CD14-positive monocyte (primary cell): Measurements from ENCODE around the gene LRR1. TPM values are rescaled to one million over a fixed set of nuclear protein-coding genes. Genes with fewer than 3 reads are reported as not detected.

Source experiments
- DNase-seq, 3 donors: peaks; one replicate each; pipeline ENCODE4 v3.0.0-alpha.2; 2011 to 2022
- H2AFZ ChIP-seq: 2 replicates; pipeline ENCODE4 v1.6.0; 2012; ENCODE audit warnings: mild to moderate bottlenecking, low read depth, low read length, inconsistent platforms; ENCODE audit not compliant: insufficient read depth, poor library complexity, severe bottlenecking
- H3K27ac ChIP-seq, 2 donors: 1 replicate in 1 of 2; 2 replicates in 1 of 2; pipeline ENCODE4 v1.5.1; 2012 to 2013; ENCODE audit warnings: low read length in 2 of 2, control low read depth in 1 of 2, inconsistent platforms in 1 of 2, low read depth in 1 of 2, mild to moderate bottlenecking in 1 of 2
- H3K27me3 ChIP-seq, 2 donors: one replicate each; pipeline versions ENCODE4 v1.6.0 to v1.6.1; 2011 to 2013; ENCODE audit warnings: low read length in 2 of 2; ENCODE audit not compliant: control insufficient read depth in 2 of 2, insufficient read depth in 2 of 2
- H3K36me3 ChIP-seq, 2 donors: replicated peaks in 1 of 2; 1 replicate in 1 of 2; 2 replicates in 1 of 2; pipeline versions ENCODE4 v1.5.1 to v1.6.1; 2012 to 2013; ENCODE audit warnings: low read length in 2 of 2, control low read depth in 1 of 2, inconsistent platforms in 1 of 2, mild to moderate bottlenecking in 1 of 2; ENCODE audit not compliant: insufficient read depth in 2 of 2, control insufficient read depth in 1 of 2
- H3K4me1 ChIP-seq, 2 donors: 1 replicate in 1 of 2; 2 replicates in 1 of 2; pipeline versions ENCODE4 v1.5.1 to v1.6.1; 2012 to 2013; ENCODE audit warnings: low read length in 2 of 2, control low read depth in 1 of 2, inconsistent platforms in 1 of 2, mild to moderate bottlenecking in 1 of 2, moderate library complexity in 1 of 2; ENCODE audit not compliant: insufficient read depth in 2 of 2, control insufficient read depth in 1 of 2
- H3K4me2 ChIP-seq: replicated peaks from 2 replicates; pipeline ENCODE3; 2012; ENCODE audit warnings: low read length, moderate library complexity, mild to moderate bottlenecking; ENCODE audit not compliant: poor library complexity, severe bottlenecking; ENCODE audit errors: extremely low read depth
- H3K4me3 ChIP-seq, 3 experiments: fragments of 200-600 bp in 1 of 3; sonication (generic) in 1 of 3; replicated peaks in 1 of 3; 1 replicate in 2 of 3; 2 replicates in 1 of 3; pipeline ENCODE4 v1.5.1; 2011 to 2013; ENCODE audit warnings: low read length in 3 of 3, mild to moderate bottlenecking in 3 of 3, control low read depth in 2 of 3, low read depth in 2 of 3, inconsistent platforms in 1 of 3, moderate library complexity in 1 of 3
- H3K79me2 ChIP-seq: 2 replicates; pipeline ENCODE4 v1.6.0; 2012; ENCODE audit warnings: mild to moderate bottlenecking, control low read depth, inconsistent platforms, low read length, moderate library complexity; ENCODE audit not compliant: insufficient read depth
- H3K9ac ChIP-seq: 2 replicates; pipeline ENCODE4 v1.6.0; 2017; ENCODE audit warnings: low read length, mild to moderate bottlenecking; ENCODE audit not compliant: insufficient read depth, poor library complexity, severe bottlenecking
- H3K9me3 ChIP-seq, 2 donors: replicated peaks in 1 of 2; 1 replicate in 1 of 2; 2 replicates in 1 of 2; pipeline versions ENCODE4 v1.5.1 to v1.6.1; 2012 to 2013; ENCODE audit warnings: low read length in 2 of 2, control low read depth in 1 of 2; ENCODE audit not compliant: control insufficient read depth in 1 of 2, insufficient read depth in 1 of 2
- H4K20me1 ChIP-seq: 2 replicates; pipeline ENCODE4 v1.6.0; 2012; ENCODE audit warnings: mild to moderate bottlenecking, low read length, control low read depth, moderate library complexity; ENCODE audit not compliant: insufficient read depth
- H3K27ac Mint-ChIP-seq, 7 donors: one replicate each; pipeline ENCODE4 v1.8.0; 2020; ENCODE audit warnings: mild to moderate bottlenecking in 7 of 7, mixed read lengths in 7 of 7, moderate library complexity in 6 of 7, inconsistent platforms in 2 of 7
- H3K27me3 Mint-ChIP-seq, 3 donors: one replicate each; pipeline ENCODE4 v1.8.0; 2021 to 2022; ENCODE audit warnings: low read depth in 3 of 3, mild to moderate bottlenecking in 3 of 3, mixed read lengths in 3 of 3, moderate library complexity in 3 of 3, inconsistent platforms in 1 of 3
- H3K36me3 Mint-ChIP-seq, 2 donors: one replicate each; pipeline ENCODE4 v1.8.0; 2020; ENCODE audit warnings: mixed read lengths in 2 of 2, inconsistent platforms in 1 of 2, mild to moderate bottlenecking in 1 of 2
- H3K4me1 Mint-ChIP-seq: one replicate; pipeline ENCODE4 v1.8.0; 2020; ENCODE audit warnings: mild to moderate bottlenecking, mixed read lengths
- H3K4me3 Mint-ChIP-seq, 2 donors: one replicate each; pipeline ENCODE4 v1.8.0; 2020; ENCODE audit warnings: mild to moderate bottlenecking in 2 of 2, mixed read lengths in 2 of 2, moderate library complexity in 1 of 2
- H3K9me3 Mint-ChIP-seq, 7 donors: one replicate each; pipeline ENCODE4 v1.8.0; 2020 to 2022; ENCODE audit warnings: mixed read lengths in 7 of 7, mild to moderate bottlenecking in 6 of 7, moderate library complexity in 6 of 7, inconsistent platforms in 2 of 7
- CTCF ChIP-seq: fragments of 200-600 bp; IDR thresholded peaks from one replicate; pipeline ENCODE4 v1.8.0; 2022; ENCODE audit warnings: antibody characterized with exemption, mild to moderate bottlenecking
- WGBS: methylation state at CpG from one replicate; pipeline ENCODE4 v1.1.5; 2013; ENCODE audit warnings: missing lambda C conversion rate; ENCODE audit not compliant: insufficient coverage; 5-methylcytosine and 5-hydroxymethylcytosine counted together
- intact Hi-C, 2 donors: fragments of 100-400 bp; cut with micrococcal nuclease; formaldehyde crosslinking; loops; one replicate each; pipeline versions ENCODE4 v1.15.0 to v1.15.1; 2023
- polyA plus RNA-seq, 3 donors: library from polyadenylated mRNA; depleted of rRNA in 1 of 3; unstranded in 2 of 3; stranded (reverse) in 1 of 3; fragments of 300-500 nt in 2 of 3; fragments of >200 nt in 1 of 3; fragmentation: Illumina TruSeq in 2 of 3; gene quantifications; 1 replicate in 2 of 3; 2 replicates in 1 of 3; pipeline ENCODE4 v1.2.3, GENCODE V29; 2012 to 2021

Gene LRR1
- polyA plus RNA-seq, 3 donors, result 3.4 to 12.7 (median 10.5) TPM

- H3K4me2 ChIP-seq, result peak within 1 kb of the TSS; percentile 91
- H3K9ac ChIP-seq, result peak within 1 kb of the TSS; percentile 90
- Mint-ChIP-seq H3K9me3 (no peaks in the 10 kb centered on the region), H3K27ac (peak within 1 kb of the TSS; percentile 96 to 99 (median 98)), H3K27me3 (peaks cover 0 to 3% (median 2%) of the 10 kb centered on the region in 3 donors), H3K36me3 (peaks cover 24 to 37% of the 10 kb centered on the region in 2 donors), H3K4me1 (peaks cover 37% of the 10 kb centered on the region), H3K4me3 (peak within 1 kb of the TSS; percentile 97 to 100)
- H2AFZ ChIP-seq, result peak within 1 kb of the TSS; percentile 75
- H3K4me1 ChIP-seq, result peaks cover 16 to 21% of the 10 kb centered on the region in 2 donors
- intact Hi-C loops, result loop anchor here (2.0 to 5.0 kb wide), 3 partner anchors 13 to 181 kb away; partner anchors contain the start of genes MGAT2 (in 2 of the 2), RPL36AL (in 2 of the 2), KLHDC2 (in 1 of the 2) and LRR1 (in 1 of the 2)
- H3K27ac ChIP-seq, result peak within 1 kb of the TSS; percentile 93 to 95
- H3K4me3 ChIP-seq, result peak within 1 kb of the TSS; percentile 65 to 97 (median 87)
- peaks cover 52% of the 10 kb centered on the region for H3K79me2 ChIP-seq
- DNase-seq, result peak; percentile 99
- H3K36me3 ChIP-seq, result peaks cover 20 to 35% of the 10 kb centered on the region in 2 donors
- H3K9me3 ChIP-seq, result no peaks in the 10 kb centered on the region
- no peak for TF ChIP-seq CTCF
- peaks cover 40% of the 10 kb centered on the region for H4K20me1 ChIP-seq
- WGBS, result under 1% methylated on average over 43 of the region's 55 CpGs
- no peaks in the 10 kb centered on the region for H3K27me3 ChIP-seq
Measured at GRCh38 chr14:49585803-49586672, 12.7 kb upstream of the LRR1 start, which contains the start of gene RPS29. TSS of gene RPS29 (minus strand) at chr14:49586380. CDS start at chr14:49586346, 34 bp downstream.

- Histone ChIP-seq H3K4me2 (peak overlapping the region; percentile 91), H3K36me3 (peaks cover 20 to 28% of the 10 kb centered on the region in 2 donors), H3K9ac (peak overlapping the region; percentile 90), H3K27ac (peak overlapping the region; percentile 93 to 95), H3K4me3 (peak overlapping the region; percentile 65 to 97 (median 87)), H3K9me3 (no peaks in the 10 kb centered on the region), H4K20me1 (peaks cover 32% of the 10 kb centered on the region), H2AFZ (peak overlapping the region; percentile 75), H3K4me1 (peaks cover 16 to 21% of the 10 kb centered on the region in 2 donors), H3K27me3 (no peaks in the 10 kb centered on the region), H3K79me2 (peaks cover 44% of the 10 kb centered on the region)
- WGBS, result no CpG with 5 or more reads among the region's 21 CpGs
- peak overlapping the region; percentile 97 to 100 for H3K4me3 Mint-ChIP-seq
- H3K36me3 Mint-ChIP-seq, result peaks cover 24 to 30% of the 10 kb centered on the region in 2 donors
- peak overlapping the region; percentile 96 to 99 (median 98) for H3K27ac Mint-ChIP-seq
- H3K4me1 Mint-ChIP-seq, result peaks cover 36% of the 10 kb centered on the region
- peak; percentile 60 to 68 (median 61) for DNase-seq
- peaks cover 0 to 3% (median 2%) of the 10 kb centered on the region in 3 donors for H3K27me3 Mint-ChIP-seq
- H3K9me3 Mint-ChIP-seq, result no peaks in the 10 kb centered on the region
- intact Hi-C loops, result loop anchor here (5.0 kb wide), 2 partner anchors 35 to 180 kb away; partner anchors contain the start of genes MGAT2 (in 2 of the 2), RPL36AL (in 2 of the 2) and KLHDC2 (in 1 of the 2)
- peak; percentile 99 for TF ChIP-seq CTCF
Measured at GRCh38 chr14:49586673-49587460, 11.9 kb upstream of the LRR1 start.
